Lower lobe of right lung (tissue), 2 donors: ENCODE results near the gene CD1B. TPM values are rescaled to one million over a fixed set of nuclear protein-coding genes. Genes with fewer than 3 reads are reported as not detected.

Experiments used
- ATAC-seq, 2 donors: fragments of 200-7000 bp; cut with Tn5 transposase; one replicate each; pipeline ENCODE4 v1.9.1; 2020 to 2022; ENCODE audit warnings: mild to moderate bottlenecking in 2 of 2, moderate library complexity in 2 of 2
- DNase-seq: peaks from one replicate; pipeline ENCODE4 v3.0.0-alpha.2; 2020
- H3K27ac ChIP-seq: fragments of 200-600 bp; one replicate; pipeline ENCODE4 v1.8.0; 2022
- H3K27me3 ChIP-seq: fragments of 200-600 bp; one replicate; pipeline ENCODE4 v1.8.0; 2022; ENCODE audit warnings: low read depth
- H3K36me3 ChIP-seq: fragments of 200-600 bp; one replicate; pipeline ENCODE4 v1.8.0; 2022; ENCODE audit warnings: mild to moderate bottlenecking
- H3K4me1 ChIP-seq: fragments of 200-600 bp; one replicate; pipeline ENCODE4 v1.8.0; 2022
- H3K4me3 ChIP-seq: fragments of 200-600 bp; one replicate; pipeline ENCODE4 v1.8.0; 2022; ENCODE audit warnings: mild to moderate bottlenecking
- H3K9me3 ChIP-seq: fragments of 200-600 bp; one replicate; pipeline ENCODE4 v1.8.0; 2022
- intact Hi-C: fragments of 100-400 bp; cut with DNase I; formaldehyde crosslinking; loops from one replicate; pipeline ENCODE4 v1.11.0; 2022
- total RNA-seq: library from RNA; stranded (reverse); fragmentation: NEBNext Ultra II Directional; extraction: Animal tissue kit (Norgen Biotek cat#: 25700); gene quantifications from one replicate; pipeline ENCODE4 v1.2.1, GENCODE V29; 2021
- TF ChIP-seq, protein P1 (sequence below): fragments of 200-600 bp; IDR thresholded peaks from one replicate; pipeline ENCODE4 v1.8.0; 2022; ENCODE audit warnings: antibody characterized with exemption, mild to moderate bottlenecking
- donor health status: DM: no; HTN: yes; CAD: no; lungs with severe emphysema.

The CD1B gene
- total RNA-seq, 1 donor from 2014 or later: not detected

GRCh38 chr1:158331106-158331425 is 265 bp downstream of the CD1B start:
- no peaks in the 10 kb centered on the region for H3K36me3 ChIP-seq
- no peak overlapping the region for H3K4me3 ChIP-seq
- no peaks in the 10 kb centered on the region for H3K27me3 ChIP-seq
- no peak for DNase-seq
- H3K27ac ChIP-seq: no peak overlapping the region
- no peaks in the 10 kb centered on the region for H3K9me3 ChIP-seq
- intact Hi-C loops: no loop called here
- no peak for ATAC-seq
- H3K4me1 ChIP-seq: no peaks in the 10 kb centered on the region
- TF ChIP-seq, protein P1, sequence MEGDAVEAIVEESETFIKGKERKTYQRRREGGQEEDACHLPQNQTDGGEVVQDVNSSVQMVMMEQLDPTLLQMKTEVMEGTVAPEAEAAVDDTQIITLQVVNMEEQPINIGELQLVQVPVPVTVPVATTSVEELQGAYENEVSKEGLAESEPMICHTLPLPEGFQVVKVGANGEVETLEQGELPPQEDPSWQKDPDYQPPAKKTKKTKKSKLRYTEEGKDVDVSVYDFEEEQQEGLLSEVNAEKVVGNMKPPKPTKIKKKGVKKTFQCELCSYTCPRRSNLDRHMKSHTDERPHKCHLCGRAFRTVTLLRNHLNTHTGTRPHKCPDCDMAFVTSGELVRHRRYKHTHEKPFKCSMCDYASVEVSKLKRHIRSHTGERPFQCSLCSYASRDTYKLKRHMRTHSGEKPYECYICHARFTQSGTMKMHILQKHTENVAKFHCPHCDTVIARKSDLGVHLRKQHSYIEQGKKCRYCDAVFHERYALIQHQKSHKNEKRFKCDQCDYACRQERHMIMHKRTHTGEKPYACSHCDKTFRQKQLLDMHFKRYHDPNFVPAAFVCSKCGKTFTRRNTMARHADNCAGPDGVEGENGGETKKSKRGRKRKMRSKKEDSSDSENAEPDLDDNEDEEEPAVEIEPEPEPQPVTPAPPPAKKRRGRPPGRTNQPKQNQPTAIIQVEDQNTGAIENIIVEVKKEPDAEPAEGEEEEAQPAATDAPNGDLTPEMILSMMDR: no peak

GRCh38 chr1:158330391-158331105 is 783 bp downstream of the CD1B start:
- ATAC-seq (no peak), DNase-seq (no peak)
- TF ChIP-seq, protein P1: no peak
- no peaks in the 10 kb centered on the region for H3K27me3 ChIP-seq
- intact Hi-C loops: no loop called here
- H3K36me3 ChIP-seq: no peaks in the 10 kb centered on the region
- no peaks in the 10 kb centered on the region for H3K9me3 ChIP-seq
- no peak overlapping the region for H3K4me3 ChIP-seq
- H3K27ac ChIP-seq: no peak overlapping the region
- no peaks in the 10 kb centered on the region for H3K4me1 ChIP-seq

GRCh38 chr1:158329733-158330132 is 1.6 kb downstream of the CD1B start:
- no peak for ATAC-seq
- TF ChIP-seq, protein P1: peak; percentile 33
- no peaks in the 10 kb centered on the region for H3K9me3 ChIP-seq

GRCh38 chr1:158329300-158329699 is 2.0 kb downstream of the CD1B start:
- intact Hi-C loops: no loop called here
- Histone ChIP-seq H3K27ac (no peak overlapping the region), H3K4me3 (no peak overlapping the region), H3K36me3 (no peaks in the 10 kb centered on the region), H3K9me3 (no peaks in the 10 kb centered on the region), H3K4me1 (no peaks in the 10 kb centered on the region), H3K27me3 (no peaks in the 10 kb centered on the region)
- ATAC-seq: no peak
- DNase-seq: no peak
- TF ChIP-seq, protein P1: no peak

More at GRCh38 chr1:158329733-158330132, 1.6 kb downstream of the CD1B start:
- Histone ChIP-seq H3K36me3 (no peaks in the 10 kb centered on the region), H3K27me3 (no peaks in the 10 kb centered on the region), H3K27ac (no peak overlapping the region), H3K4me3 (no peak overlapping the region), H3K4me1 (no peaks in the 10 kb centered on the region)
- DNase-seq: no peak
- intact Hi-C loops: no loop called here

GRCh38 chr1:158328426-158328825 is 2.9 kb downstream of the CD1B start:
- no peak for DNase-seq
- TF ChIP-seq, protein P1: no peak
- Histone ChIP-seq H3K9me3 (no peaks in the 10 kb centered on the region), H3K27me3 (no peaks in the 10 kb centered on the region), H3K27ac (no peak overlapping the region), H3K36me3 (no peaks in the 10 kb centered on the region), H3K4me1 (no peaks in the 10 kb centered on the region), H3K4me3 (no peak overlapping the region)
- intact Hi-C loops: no loop called here
- no peak for ATAC-seq
